ENCODE data around the gene DAB2IP.

The DAB2IP gene

DNA sequence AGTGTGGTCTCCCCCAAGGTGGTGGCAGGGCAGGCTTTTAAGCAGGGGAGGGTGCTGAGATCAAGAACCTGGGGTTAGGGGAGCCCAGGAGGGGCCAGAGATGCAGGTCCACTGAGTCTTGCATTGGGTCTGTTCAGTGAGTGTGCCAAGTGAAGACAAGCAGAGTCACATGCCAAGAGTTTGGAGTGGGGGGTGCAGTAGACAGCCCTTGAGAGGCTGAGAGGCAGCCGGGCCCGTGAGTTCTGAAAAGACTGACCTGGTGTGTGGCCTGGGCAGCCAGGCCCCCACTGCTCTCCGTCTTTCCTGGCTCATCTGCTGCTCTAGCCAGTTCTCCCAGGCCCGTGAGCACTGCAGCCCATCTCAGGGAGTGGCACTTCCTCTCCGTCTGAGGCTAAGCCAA is 120.0 kb downstream of the DAB2IP start:
- H3K4me2 ChIP-seq (ENCODE audit: insufficient read depth, low read length), result no peak overlapping the region
- TF ChIP-seq EZH2 (IDR thresholded peaks at IDR 0.05; ENCODE audit: borderline replicate concordance, low read depth, low read length, severe bottlenecking), result no peak
- TF ChIP-seq, protein P1, sequence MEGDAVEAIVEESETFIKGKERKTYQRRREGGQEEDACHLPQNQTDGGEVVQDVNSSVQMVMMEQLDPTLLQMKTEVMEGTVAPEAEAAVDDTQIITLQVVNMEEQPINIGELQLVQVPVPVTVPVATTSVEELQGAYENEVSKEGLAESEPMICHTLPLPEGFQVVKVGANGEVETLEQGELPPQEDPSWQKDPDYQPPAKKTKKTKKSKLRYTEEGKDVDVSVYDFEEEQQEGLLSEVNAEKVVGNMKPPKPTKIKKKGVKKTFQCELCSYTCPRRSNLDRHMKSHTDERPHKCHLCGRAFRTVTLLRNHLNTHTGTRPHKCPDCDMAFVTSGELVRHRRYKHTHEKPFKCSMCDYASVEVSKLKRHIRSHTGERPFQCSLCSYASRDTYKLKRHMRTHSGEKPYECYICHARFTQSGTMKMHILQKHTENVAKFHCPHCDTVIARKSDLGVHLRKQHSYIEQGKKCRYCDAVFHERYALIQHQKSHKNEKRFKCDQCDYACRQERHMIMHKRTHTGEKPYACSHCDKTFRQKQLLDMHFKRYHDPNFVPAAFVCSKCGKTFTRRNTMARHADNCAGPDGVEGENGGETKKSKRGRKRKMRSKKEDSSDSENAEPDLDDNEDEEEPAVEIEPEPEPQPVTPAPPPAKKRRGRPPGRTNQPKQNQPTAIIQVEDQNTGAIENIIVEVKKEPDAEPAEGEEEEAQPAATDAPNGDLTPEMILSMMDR (IDR thresholded peaks at IDR 0.05; ENCODE audit: borderline replicate concordance, extremely low read depth, low read length, poor library complexity, severe bottlenecking), result no peak
- no peak for ATAC-seq (ENCODE audit: insufficient read depth, low read depth)
- H2AFZ ChIP-seq (ENCODE audit: low read depth, low read length), result no peak overlapping the region
- peaks cover 8% of the 10 kb centered on the region for H3K27me3 ChIP-seq (ENCODE audit: insufficient read depth, low read length, poor library complexity)
- H3K27ac ChIP-seq (ENCODE audit: low read length), result no peak overlapping the region
- H3K9ac ChIP-seq (ENCODE audit: low read depth, low read length), result no peak overlapping the region
- DNase-seq, result no peak
- no peaks in the 10 kb centered on the region for H3K4me1 ChIP-seq (ENCODE audit: insufficient read depth, low read length)
- no peaks in the 10 kb centered on the region for H3K79me2 ChIP-seq (ENCODE audit: insufficient read depth, low read length)
- H3K4me3 ChIP-seq (ENCODE audit: low read depth in 1 of 2, low read length in 2 of 2), result no peak overlapping the region
- no peaks in the 10 kb centered on the region for H3K9me3 ChIP-seq (ENCODE audit: insufficient read depth, low read length, severe bottlenecking)
- no peaks in the 10 kb centered on the region for H3K36me3 ChIP-seq (ENCODE audit: insufficient read depth, low read length)
- H4K20me1 ChIP-seq (ENCODE audit: insufficient read depth, low read length), result no peaks in the 10 kb centered on the region

DNA sequence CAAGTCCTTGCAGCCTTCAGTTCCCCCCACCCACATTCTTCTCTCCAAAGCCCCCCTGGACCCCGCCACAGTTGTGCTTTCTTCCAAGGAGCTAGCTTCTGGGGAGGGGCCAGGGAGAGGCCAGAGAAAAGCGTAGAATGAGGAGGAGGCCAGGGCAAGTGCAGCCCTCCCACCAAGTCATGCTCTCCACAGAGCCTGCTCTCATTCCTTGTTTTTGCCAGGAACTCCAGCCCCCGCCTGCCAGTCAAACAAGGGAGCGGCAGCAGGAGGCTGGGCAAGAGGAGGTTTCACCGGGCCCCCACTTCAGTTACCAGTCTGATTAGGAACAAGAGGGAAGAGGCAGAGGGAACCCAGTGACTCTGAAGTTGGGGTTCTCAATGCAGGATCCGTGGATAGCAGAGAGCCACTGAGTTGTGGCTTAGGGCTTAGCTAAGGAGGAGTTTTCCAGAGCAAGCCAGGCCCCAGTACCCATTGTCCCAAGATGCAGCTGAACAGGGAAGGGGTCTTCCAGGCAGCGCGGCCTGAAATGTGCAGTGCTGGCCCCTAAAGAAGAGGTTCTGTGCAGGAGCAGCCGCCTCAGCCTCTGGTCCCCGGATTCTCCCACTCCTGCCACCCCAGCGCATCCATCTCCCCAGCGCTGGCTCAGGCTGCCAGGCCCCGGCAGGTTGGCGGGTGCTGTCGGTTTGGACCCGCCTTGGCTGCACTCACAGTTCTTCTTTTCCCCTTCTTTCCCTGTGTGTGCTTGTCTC is 120.6 kb downstream of the DAB2IP start:
- H4K20me1 ChIP-seq (ENCODE audit: insufficient read depth, low read length), result no peaks in the 10 kb centered on the region
- H3K27me3 ChIP-seq (ENCODE audit: insufficient read depth, low read length, poor library complexity), result peaks cover 8% of the 10 kb centered on the region
- TF ChIP-seq, protein P1 (IDR thresholded peaks at IDR 0.05; ENCODE audit: borderline replicate concordance, extremely low read depth, low read length, poor library complexity, severe bottlenecking), result no peak
- no peak for TF ChIP-seq EZH2 (IDR thresholded peaks at IDR 0.05; ENCODE audit: borderline replicate concordance, low read depth, low read length, severe bottlenecking)
- no peaks in the 10 kb centered on the region for H3K36me3 ChIP-seq (ENCODE audit: insufficient read depth, low read length)
- H3K79me2 ChIP-seq (ENCODE audit: insufficient read depth, low read length), result no peaks in the 10 kb centered on the region
- ATAC-seq (ENCODE audit: insufficient read depth, low read depth) (no peak), DNase-seq (no peak)
- no peak overlapping the region for H3K4me2 ChIP-seq (ENCODE audit: insufficient read depth, low read length)
- no peaks in the 10 kb centered on the region for H3K4me1 ChIP-seq (ENCODE audit: insufficient read depth, low read length)
- no peaks in the 10 kb centered on the region for H3K9me3 ChIP-seq (ENCODE audit: insufficient read depth, low read length, severe bottlenecking)
- no peak overlapping the region for H2AFZ ChIP-seq (ENCODE audit: low read depth, low read length)
- H3K9ac ChIP-seq (ENCODE audit: low read depth, low read length), result no peak overlapping the region
- no peak overlapping the region for H3K4me3 ChIP-seq (ENCODE audit: low read depth in 1 of 2, low read length in 2 of 2)
- no peak overlapping the region for H3K27ac ChIP-seq (ENCODE audit: low read length)

DNA sequence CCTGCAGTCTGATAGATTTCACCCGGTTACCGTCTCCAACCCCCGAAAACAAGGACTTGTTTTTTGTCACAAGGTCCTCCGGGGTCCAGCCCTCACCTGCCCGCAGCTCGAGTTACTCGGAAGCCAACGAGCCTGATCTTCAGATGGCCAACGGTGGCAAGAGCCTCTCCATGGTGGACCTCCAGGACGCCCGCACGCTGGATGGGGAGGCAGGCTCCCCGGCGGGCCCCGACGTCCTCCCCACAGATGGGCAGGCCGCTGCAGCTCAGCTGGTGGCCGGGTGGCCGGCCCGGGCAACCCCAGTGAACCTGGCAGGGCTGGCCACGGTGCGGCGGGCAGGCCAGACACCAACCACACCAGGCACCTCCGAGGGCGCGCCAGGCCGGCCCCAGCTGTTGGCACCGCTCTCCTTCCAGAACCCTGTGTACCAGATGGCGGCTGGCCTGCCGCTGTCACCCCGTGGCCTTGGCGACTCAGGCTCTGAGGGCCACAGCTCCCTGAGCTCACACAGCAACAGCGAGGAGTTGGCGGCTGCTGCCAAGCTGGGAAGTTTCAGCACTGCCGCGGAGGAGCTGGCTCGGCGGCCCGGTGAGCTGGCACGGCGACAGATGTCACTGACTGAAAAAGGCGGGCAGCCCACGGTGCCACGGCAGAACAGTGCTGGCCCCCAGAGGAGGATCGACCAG is 121.3 kb downstream of the DAB2IP start:
- H3K9ac ChIP-seq (ENCODE audit: low read depth, low read length), result no peak overlapping the region
- H2AFZ ChIP-seq (ENCODE audit: low read depth, low read length), result no peak overlapping the region
- H3K79me2 ChIP-seq (ENCODE audit: insufficient read depth, low read length), result no peaks in the 10 kb centered on the region
- TF ChIP-seq, protein P1 (IDR thresholded peaks at IDR 0.05; ENCODE audit: borderline replicate concordance, extremely low read depth, low read length, poor library complexity, severe bottlenecking), result no peak
- no peak for TF ChIP-seq EZH2 (IDR thresholded peaks at IDR 0.05; ENCODE audit: borderline replicate concordance, low read depth, low read length, severe bottlenecking)
- DNase-seq, result no peak
- H3K9me3 ChIP-seq (ENCODE audit: insufficient read depth, low read length, severe bottlenecking), result no peaks in the 10 kb centered on the region
- H3K27ac ChIP-seq (ENCODE audit: low read length), result no peak overlapping the region
- peaks cover 10% of the 10 kb centered on the region for H3K27me3 ChIP-seq (ENCODE audit: insufficient read depth, low read length, poor library complexity)
- no peaks in the 10 kb centered on the region for H3K36me3 ChIP-seq (ENCODE audit: insufficient read depth, low read length)
- H3K4me1 ChIP-seq (ENCODE audit: insufficient read depth, low read length), result no peaks in the 10 kb centered on the region
- no peak overlapping the region for H3K4me3 ChIP-seq (ENCODE audit: low read depth in 1 of 2, low read length in 2 of 2)
- no peaks in the 10 kb centered on the region for H4K20me1 ChIP-seq (ENCODE audit: insufficient read depth, low read length)
- no peak overlapping the region for H3K4me2 ChIP-seq (ENCODE audit: insufficient read depth, low read length)
- ATAC-seq (ENCODE audit: insufficient read depth, low read depth), result no peak

Data from DND-41 (cell line).